NT2/D1 (cell line): ENCODE measurements around the gene ECHS1.

Source experiments
- SUZ12 ChIP-seq: IDR thresholded peaks from 2 replicates; pipeline ENCODE4 v1.6.1; 2011; ENCODE audit not compliant: insufficient read length, insufficient read depth; ENCODE audit errors: extremely low read depth
- YY1 ChIP-seq: IDR thresholded peaks from 2 replicates; pipeline ENCODE4 v1.6.1; 2011; ENCODE audit not compliant: insufficient read length, insufficient read depth
- ZNF274 ChIP-seq: IDR thresholded peaks from 2 replicates; pipeline ENCODE4 v1.6.1; 2011; ENCODE audit warnings: mild to moderate bottlenecking, low read depth, low read length

DNA sequence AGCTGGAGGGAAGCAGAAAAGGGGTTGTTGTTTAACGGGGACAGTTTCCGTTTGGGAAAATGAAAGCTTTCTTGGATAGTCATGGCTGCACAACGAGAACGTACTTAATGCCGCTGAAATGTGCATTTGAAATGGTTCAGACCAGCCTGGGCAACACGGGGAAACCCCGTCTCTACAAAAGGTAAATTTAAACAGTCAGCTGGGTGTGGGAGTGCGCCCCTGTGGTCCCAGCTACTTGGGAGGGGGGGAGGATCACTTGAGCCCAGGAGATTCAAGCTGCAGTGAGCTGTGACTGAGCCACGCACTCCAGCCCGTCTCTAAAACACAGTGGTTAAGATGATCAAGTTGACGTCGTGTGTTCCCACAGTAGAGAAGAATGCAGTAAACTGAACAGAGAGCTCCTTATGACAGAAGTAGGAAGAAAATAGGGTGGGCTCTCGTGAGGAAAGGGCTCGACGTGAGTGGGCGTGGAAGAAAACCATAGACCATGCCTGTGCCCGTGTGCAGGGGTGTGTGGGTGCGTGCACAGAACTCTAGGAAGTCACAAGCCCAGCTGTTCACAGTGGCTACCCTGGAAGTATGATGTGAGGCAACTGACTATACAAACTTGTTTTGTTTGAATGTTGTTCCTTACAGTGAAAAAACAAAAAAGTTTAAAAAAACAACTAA is 11.2 kb downstream of the ECHS1 start:
- TF ChIP-seq ZNF274: no peak
- TF ChIP-seq SUZ12: no peak
- TF ChIP-seq YY1: no peak
